T-helper 2 cell (primary cell): ENCODE results near the gene ABHD18.
"Not testable (repeated sequence)": the region's sequence is repeated elsewhere in the genome, so short reads cannot be mapped to it uniquely, and the experiment has no call there.

ENCODE experiments used
- DNase-seq, 5 experiments: peaks; one replicate each; pipeline versions ENCODE4 v3.0.0 to v3.0.0-alpha.2; 2012 to 2022
- total RNA-seq, 2 donors: gene quantifications; one replicate each; lab custom pipeline; 2026; lab: John Stamatoyannopoulos, UW

ABHD18 gene
- total RNA-seq: 22.8 to 41.3 reads per million in 2 donors

DNA sequence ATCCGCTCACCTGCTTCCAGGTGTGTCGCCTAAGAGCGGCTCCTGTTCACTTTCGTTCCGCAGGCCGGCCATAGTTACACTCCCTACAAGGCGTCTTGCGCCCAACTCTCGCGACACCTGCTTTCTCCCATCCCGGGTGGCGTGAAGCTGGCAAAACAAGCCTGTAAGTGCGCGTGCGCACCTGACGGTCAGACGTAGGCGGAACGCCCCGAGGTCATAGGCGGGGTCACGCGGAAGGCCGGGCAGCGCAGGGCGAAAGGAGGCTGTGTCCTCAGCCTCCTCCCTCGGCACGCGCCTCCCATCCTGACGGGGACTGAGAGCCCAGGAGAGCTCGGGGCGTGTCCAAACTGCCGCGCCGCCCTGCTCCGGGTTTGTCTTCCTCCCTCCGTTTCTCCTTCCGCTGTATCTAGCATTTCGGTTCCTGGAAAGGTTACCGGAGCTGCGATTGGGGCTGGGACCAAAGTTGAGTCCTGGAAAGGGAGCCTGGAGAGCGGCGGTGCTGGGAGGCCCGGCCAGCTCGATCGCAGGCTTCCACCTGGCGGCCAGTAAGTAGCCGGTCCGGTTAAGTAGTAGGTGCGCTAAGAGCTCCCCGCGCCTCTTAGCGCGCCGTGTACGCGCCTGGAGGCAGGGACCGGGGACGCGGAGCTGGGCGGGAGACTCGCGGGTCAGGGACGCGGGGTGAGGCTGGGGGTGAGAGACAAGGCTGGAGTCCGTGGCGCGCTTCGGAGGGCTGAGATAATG lies at the start of gene ABHD18, which contains the start of gene MFSD8:
TSS of gene ABHD18 (plus strand) at position 345 of the 741 bp plus-strand sequence. CDS start 17,550 bp downstream, outside the sequence.
TSS of gene MFSD8 (minus strand) at position 112 of the 741 bp plus-strand sequence. CDS start at position 72, 40 bp downstream.
- DNase-seq: peak; percentile 98 to 100 (median 99)

DNA sequence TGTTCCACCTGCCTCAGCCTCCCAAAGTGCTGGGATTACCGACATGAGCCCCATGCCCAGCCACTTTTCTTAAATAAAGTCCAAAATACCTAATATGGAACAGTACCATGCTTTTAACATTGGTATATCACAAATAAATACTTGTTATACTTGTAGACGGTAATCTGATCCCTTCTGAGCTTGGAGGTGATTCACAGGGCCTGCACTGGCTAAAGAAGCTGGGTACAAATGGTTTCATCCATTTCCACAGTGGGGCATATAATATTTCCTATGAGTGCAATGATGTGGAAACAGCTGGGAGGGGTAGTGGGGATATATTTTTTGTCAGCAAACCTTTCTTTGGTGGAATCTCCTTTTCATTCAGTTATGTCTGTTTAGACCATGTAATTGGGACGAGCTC lies 48.7 kb upstream of the ABHD18 start:
- DNase-seq: no peak

- no peak for DNase-seq
These were observed 48.1 kb upstream of the ABHD18 start for GRCh38 chr4:127917151-127917550.

DNA sequence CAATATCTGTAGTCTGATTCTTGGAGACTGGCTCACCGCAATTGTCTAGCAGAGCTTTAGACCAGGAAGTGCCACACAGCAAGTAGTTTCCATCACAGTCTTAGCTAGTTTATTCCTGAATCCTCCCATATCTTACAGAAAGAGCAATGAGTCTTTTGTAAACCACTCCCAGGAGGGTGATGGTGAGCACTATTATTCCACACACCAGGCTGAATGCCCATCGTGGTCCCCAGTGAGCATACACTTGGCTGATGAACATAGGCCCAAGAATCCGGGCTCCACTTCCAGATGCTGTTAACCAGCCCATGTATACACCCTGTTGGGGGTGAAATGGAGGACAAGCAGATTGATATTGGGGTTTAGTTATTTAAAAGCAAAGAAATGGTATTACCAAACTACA lies 44.7 kb upstream of the ABHD18 start:
- no peak for DNase-seq

GRCh38 chr4:127922226-127922625 lies 43.0 kb upstream of the ABHD18 start:
- DNase-seq: no peak

GRCh38 chr4:127925720-127926119 lies 39.5 kb upstream of the ABHD18 start:
- not testable (repeated sequence) for DNase-seq

GRCh38 chr4:127930175-127930574 lies 35.0 kb upstream of the ABHD18 start:
- DNase-seq: no peak

GRCh38 chr4:127931836-127932235 lies 33.4 kb upstream of the ABHD18 start:
- DNase-seq: not testable (repeated sequence)

GRCh38 chr4:127936974-127937373 lies 28.2 kb upstream of the ABHD18 start:
- DNase-seq: no peak

- no peak for DNase-seq
These were observed 8.1 kb upstream of the ABHD18 start for GRCh38 chr4:127957105-127957504.

- DNase-seq: no peak
These were observed 5.4 kb upstream of the ABHD18 start for GRCh38 chr4:127959794-127960193.

DNA sequence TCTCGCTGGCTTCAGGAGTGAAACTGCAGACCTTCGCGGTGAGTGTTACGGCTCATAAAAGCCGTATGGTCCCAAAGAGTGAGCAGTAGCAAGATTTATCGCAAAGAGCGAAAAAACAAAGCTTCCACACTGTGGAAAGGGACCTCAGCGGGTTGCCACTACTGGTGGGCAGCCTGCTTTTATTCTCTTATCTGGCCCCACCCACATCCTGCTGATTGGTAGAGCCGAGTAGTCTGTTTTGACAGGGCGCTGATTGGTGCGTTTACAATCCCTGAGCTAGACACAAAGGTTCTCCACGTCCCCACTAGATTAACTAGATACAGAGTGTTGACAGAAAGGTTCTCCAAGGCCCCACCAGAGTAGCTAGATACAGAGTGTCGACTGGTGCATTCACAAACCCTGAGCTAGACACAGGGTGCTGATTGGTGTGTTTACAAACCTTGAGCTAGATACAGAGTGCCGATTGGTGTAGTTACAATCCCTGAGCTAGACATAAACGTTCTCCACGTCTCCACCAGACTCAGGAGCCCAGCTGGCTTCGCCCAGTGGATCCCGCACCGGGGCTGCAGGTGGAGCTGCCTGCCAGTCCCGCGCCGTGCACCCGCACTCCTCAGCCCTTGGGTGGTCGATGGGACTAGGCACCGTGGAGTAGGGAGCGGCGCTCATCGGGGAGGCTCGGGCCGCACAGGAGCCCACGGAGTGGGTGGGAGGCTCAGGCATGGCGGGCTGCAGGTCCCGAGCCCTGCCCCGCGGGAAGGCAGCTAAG lies 1.4 kb upstream of the ABHD18 start:
- peak in 3 of 5 experiments; percentile 8 to 38 (median 21) for DNase-seq

DNA sequence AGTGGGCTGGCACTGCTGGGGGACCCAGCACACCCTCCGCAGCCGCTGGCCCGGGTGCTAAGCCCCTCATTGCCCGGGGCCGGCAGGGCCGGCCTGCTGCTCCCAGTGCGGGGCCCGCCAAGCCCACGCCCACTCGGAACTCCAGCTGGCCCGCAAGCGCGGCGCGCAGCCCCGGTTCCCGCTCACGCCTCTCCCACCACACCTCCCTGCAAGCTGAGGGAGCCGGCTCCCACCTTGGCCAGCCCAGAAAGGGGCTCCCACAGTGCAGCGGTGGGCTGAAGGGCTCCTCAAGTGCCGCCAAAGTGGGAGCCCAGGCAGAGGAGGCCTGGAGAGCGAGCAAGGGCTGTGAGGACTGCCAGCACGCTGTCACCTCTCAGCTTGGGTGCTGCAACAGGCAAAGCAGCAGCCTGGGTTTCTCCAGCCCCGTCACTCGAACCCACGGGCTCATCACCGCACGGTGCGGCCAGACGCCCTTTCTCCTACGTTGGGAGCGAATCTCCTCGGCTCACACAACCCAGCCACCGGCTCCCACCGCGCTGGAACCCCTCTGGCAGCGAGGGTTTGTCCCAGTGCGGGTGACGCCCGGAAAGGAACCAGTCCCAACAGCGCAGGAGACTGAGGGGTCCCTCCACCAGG lies 662 bp upstream of the ABHD18 start:
- peak in 3 of 5 experiments; percentile 2 to 14 (median 14) for DNase-seq

GRCh38 chr4:127965803-127966175 lies 583 bp downstream of the ABHD18 start:
- DNase-seq: peak; percentile 39 to 86 (median 61)

DNA sequence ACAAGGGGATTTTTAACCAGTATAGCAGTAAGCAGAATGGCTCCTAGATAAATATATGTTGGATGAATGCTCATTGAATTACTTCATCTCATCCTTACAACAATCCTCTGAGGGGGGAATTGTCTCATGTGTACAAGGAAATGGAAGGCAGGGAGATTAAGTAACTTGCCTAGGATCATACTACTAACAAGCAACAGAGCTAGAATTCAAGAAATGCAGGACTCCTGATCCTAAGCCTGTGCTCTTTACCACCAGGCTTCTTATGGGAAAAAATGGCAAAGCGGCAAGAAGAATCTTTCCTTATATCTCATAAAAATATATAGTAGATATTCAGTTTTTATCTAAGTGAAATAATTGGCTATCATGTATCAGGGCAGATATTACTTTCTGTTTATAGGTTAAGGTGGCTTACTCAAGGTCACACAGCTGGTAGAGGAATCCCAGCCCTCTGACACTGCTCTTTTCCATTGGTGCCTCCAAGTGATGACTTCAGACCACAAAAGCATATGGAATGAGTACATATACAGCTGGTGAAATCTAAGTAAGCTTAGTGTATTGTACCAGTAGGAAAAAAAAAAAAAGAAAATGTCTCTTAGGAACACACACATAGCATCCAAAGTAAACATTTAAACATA lies 2.1 kb downstream of the ABHD18 start:
- peak in 1 of 5 experiments; percentile 14 for DNase-seq

GRCh38 chr4:127968586-127968985 lies 3.4 kb downstream of the ABHD18 start:
- no peak for DNase-seq

DNA sequence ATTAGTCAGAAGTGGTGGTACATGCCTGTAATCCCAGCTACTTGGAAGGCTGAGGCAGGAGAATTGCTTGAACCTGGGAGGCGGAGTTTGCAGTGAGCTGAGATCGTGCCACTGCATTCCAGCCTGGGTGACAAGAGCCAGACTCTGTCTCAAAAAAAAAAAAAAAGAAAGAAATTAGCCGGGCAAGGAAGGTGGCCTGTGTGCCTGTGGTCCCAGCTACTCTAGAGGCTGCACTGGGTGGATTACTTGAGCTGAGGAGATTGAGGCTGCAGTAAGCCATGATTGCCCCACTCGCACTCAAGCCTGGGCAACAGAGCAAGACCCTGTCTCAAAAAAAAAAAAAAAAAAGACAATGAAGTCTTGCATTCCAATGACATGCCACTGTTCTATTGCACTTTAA lies 5.7 kb downstream of the ABHD18 start:
- DNase-seq: not testable (repeated sequence)

DNA sequence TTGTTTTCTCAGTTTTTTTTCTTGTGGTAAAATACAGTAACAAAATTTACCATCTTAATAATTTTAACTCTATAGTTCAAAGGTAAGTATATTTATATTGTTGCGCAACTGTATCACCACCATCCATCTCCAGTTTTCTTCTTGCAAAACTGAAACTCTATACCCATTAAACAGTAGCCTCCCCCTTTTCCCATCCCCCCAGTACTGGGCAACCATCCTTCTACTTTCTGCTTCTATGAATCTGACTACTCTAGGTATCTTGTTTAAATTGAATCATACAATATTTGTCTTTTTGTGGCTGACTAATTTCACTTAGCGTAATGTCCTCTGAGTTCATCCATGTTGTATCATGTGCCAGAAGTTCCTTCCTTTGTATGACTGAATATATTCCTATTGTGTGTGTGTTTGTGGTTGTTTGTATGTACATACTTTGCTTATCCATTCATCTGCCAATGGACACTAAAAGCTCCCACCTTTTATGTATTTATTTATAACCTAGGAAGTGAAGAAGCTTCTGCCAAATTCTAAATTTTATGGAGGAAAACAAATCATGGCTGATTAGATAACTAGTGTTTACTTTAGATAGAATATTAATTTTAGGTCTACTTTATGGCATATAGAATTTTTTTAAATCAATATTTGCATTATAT lies 10.0 kb downstream of the ABHD18 start:
- DNase-seq: no peak

GRCh38 chr4:127978930-127979329 lies 13.7 kb downstream of the ABHD18 start:
- DNase-seq: no peak

GRCh38 chr4:127982445-127982844 lies 17.2 kb downstream of the ABHD18 start:
- DNase-seq: no peak

GRCh38 chr4:127985989-127986388 lies 20.8 kb downstream of the ABHD18 start:
- DNase-seq: no peak

DNA sequence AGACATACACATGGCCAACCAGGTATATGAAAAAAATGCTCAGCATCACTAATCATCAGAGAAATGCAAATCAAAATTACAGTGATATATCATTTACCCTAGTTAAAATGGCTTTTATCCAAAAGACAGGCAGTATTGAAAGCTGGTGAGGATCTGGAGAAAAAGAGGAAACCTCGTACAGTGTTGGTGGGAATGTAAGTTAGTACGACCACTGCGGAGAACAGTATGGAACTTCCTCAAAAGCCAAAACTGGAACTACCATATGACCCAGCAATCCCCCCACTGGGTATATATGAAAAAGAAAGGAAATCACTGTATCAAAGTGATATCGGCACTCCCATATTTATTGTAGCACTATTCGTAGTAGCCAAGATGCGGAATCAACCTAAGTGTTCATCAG lies 23.4 kb downstream of the ABHD18 start:
- no peak for DNase-seq
